HCT116 (cell line): ENCODE measurements around the gene IKZF3.

Experiments used
- CTCF ChIP-seq, 3 experiments: fragments of 200-600 bp in 1 of 3; sonication (generic) in 1 of 3; IDR thresholded peaks in 2 of 3; conservative IDR thresholded peaks in 1 of 3; 2 replicates each; pipeline ENCODE4 v1.5.1; 2012 to 2017; ENCODE audit warnings: low read depth in 2 of 3, low read length in 2 of 3, antibody characterized with exemption in 1 of 3, borderline replicate concordance in 1 of 3, control low read depth in 1 of 3, mild to moderate bottlenecking in 1 of 3, mixed read lengths in 1 of 3, mixed run types in 1 of 3, moderate library complexity in 1 of 3; ENCODE audit not compliant: insufficient read depth in 1 of 3
- EGR1 ChIP-seq: IDR thresholded peaks from 2 replicates; pipeline ENCODE4 v1.6.1; 2012; ENCODE audit warnings: low read depth
- ELF1 ChIP-seq: IDR thresholded peaks from 2 replicates; pipeline ENCODE4 v1.6.1; 2012; ENCODE audit warnings: low read depth, borderline replicate concordance
- EZH2 ChIP-seq: fragments of 200-600 bp; sonication (generic); IDR thresholded peaks from 2 replicates; pipeline ENCODE4 v1.6.1; 2017; ENCODE audit warnings: antibody characterized with exemption, mixed run types
- REST ChIP-seq: IDR thresholded peaks from 2 replicates; pipeline ENCODE4 v1.6.1; 2012; ENCODE audit warnings: low read depth
- TCF7L2 ChIP-seq: IDR thresholded peaks from 2 replicates; pipeline ENCODE4 v1.7.0; 2011; ENCODE audit warnings: borderline replicate concordance, inconsistent platforms; ENCODE audit not compliant: insufficient read depth, insufficient read length; ENCODE audit errors: extremely low read depth

GRCh38 chr17:39724731-39725130, 139.4 kb downstream of the IKZF3 start:
- TF ChIP-seq ELF1, result no peak
- no peak for TF ChIP-seq TCF7L2
- no peak for TF ChIP-seq CTCF (IDR thresholded peaks at IDR 0.05 in 2 of 3, conservative IDR thresholded peaks at IDR 0.05 in 1 of 3; ENCODE audit: borderline replicate concordance in 1 of 3, insufficient read depth in 1 of 3, low read depth in 2 of 3, low read length in 2 of 3)
- TF ChIP-seq REST, result no peak
- TF ChIP-seq EGR1, result no peak
- TF ChIP-seq EZH2, result no peak
